Keratinocyte (primary cell): ENCODE results near the gene FKBP5. TPM values are rescaled to one million over a fixed set of nuclear protein-coding genes. Genes with fewer than 3 reads are reported as not detected.
"Not testable (repeated sequence)": the region's sequence is repeated elsewhere in the genome, so short reads cannot be mapped to it uniquely, and the experiment has no call there.

Experiments used
- DNase-seq: peaks from one replicate; pipeline ENCODE4 v3.0.0-alpha.2; 2011; ENCODE audit warnings: low read depth, missing footprints, low spot score
- FAIRE-seq: peaks from 2 replicates; lab custom pipeline; 2011; peaks lifted over from hg19 to GRCh38; lab: Jason Lieb, UNC
- H2AFZ ChIP-seq: 2 replicates; pipeline ENCODE4 v1.6.0; 2012; ENCODE audit warnings: low read length, control low read depth, inconsistent platforms; ENCODE audit not compliant: control insufficient read depth
- H3K27ac ChIP-seq: 2 replicates; pipeline ENCODE4 v1.5.1; 2011; ENCODE audit warnings: low read length; ENCODE audit not compliant: control insufficient read depth, insufficient read depth
- H3K27me3 ChIP-seq: 3 replicates; pipeline ENCODE4 v1.6.0; 2011; ENCODE audit warnings: low read length; ENCODE audit not compliant: control insufficient read depth, insufficient read depth; ENCODE audit errors: extremely low read depth
- H3K36me3 ChIP-seq, 2 experiments: 2 replicates in 1 of 2; 3 replicates in 1 of 2; pipeline ENCODE4 v1.5.1; 2011; ENCODE audit warnings: low read length in 2 of 2, mild to moderate bottlenecking in 1 of 2; ENCODE audit not compliant: control insufficient read depth in 2 of 2, insufficient read depth in 2 of 2; ENCODE audit errors: extremely low read depth in 1 of 2
- H3K4me1 ChIP-seq: 3 replicates; pipeline ENCODE4 v1.5.1; 2011; ENCODE audit warnings: low read length; ENCODE audit not compliant: control insufficient read depth, insufficient read depth; ENCODE audit errors: extremely low read depth
- H3K4me2 ChIP-seq: 3 replicates; pipeline ENCODE4 v1.6.0; 2011; ENCODE audit warnings: low read depth, low read length; ENCODE audit not compliant: control insufficient read depth, insufficient read depth; ENCODE audit errors: extremely low read depth
- H3K4me3 ChIP-seq, 3 experiments: fragments of 200-600 bp in 1 of 3; sonication (generic) in 1 of 3; 2 replicates in 2 of 3; 3 replicates in 1 of 3; pipeline ENCODE4 v1.5.1; 2011 to 2016; ENCODE audit warnings: low read length in 3 of 3, mild to moderate bottlenecking in 3 of 3, control low read depth in 2 of 3, inconsistent platforms in 1 of 3, low read depth in 1 of 3, mixed read lengths in 1 of 3, mixed run types in 1 of 3, moderate library complexity in 1 of 3; ENCODE audit not compliant: control insufficient read depth in 2 of 3, insufficient read depth in 2 of 3; ENCODE audit errors: extremely low read depth in 1 of 3
- H3K79me2 ChIP-seq: 2 replicates; pipeline ENCODE4 v1.6.0; 2012; ENCODE audit warnings: low read length; ENCODE audit not compliant: control insufficient read depth, insufficient read depth
- H3K9ac ChIP-seq: 3 replicates; pipeline ENCODE4 v1.6.0; 2011; ENCODE audit warnings: low read length; ENCODE audit not compliant: control insufficient read depth, insufficient read depth; ENCODE audit errors: extremely low read depth
- H3K9me1 ChIP-seq: 3 replicates; pipeline ENCODE4 v1.6.0; 2011; ENCODE audit warnings: low read length; ENCODE audit not compliant: control insufficient read depth, insufficient read depth; ENCODE audit errors: extremely low read depth
- H3K9me3 ChIP-seq: 2 replicates; pipeline ENCODE4 v1.5.1; 2012; ENCODE audit warnings: low read depth, low read length; ENCODE audit not compliant: control insufficient read depth
- H4K20me1 ChIP-seq: 3 replicates; pipeline ENCODE4 v1.6.0; 2011; ENCODE audit warnings: low read length; ENCODE audit not compliant: control insufficient read depth, insufficient read depth; ENCODE audit errors: extremely low read depth
- CTCF ChIP-seq, 3 experiments: IDR thresholded peaks in 1 of 3; conservative IDR thresholded peaks in 1 of 3; optimal IDR thresholded peaks in 1 of 3; 2 replicates in 2 of 3; 3 replicates in 1 of 3; pipeline versions ENCODE3 to v1.5.1; 2011; ENCODE audit warnings: low read length in 3 of 3, mild to moderate bottlenecking in 3 of 3, moderate library complexity in 2 of 3, control low read depth in 1 of 3, inconsistent platforms in 1 of 3; ENCODE audit not compliant: insufficient read depth in 2 of 3; ENCODE audit errors: extremely low read depth in 1 of 3
- EZH2 ChIP-seq: IDR thresholded peaks from one replicate; pipeline ENCODE4 v1.6.1; 2012; ENCODE audit warnings: inconsistent platforms, mild to moderate bottlenecking, low read length, moderate library complexity
- dilution Hi-C: fragments of 300-500 bp; cut with MboI; formaldehyde crosslinking; loops from one replicate; pipeline ENCODE4 v1.7.0; 2020; ENCODE audit warnings: low sequenced_read_pairs; ENCODE audit not compliant: extremely low pct_ligation_motif_present
- polyA plus RNA-seq, 5 experiments: library from polyadenylated mRNA; depleted of rRNA in 3 of 5; stranded (reverse) in 3 of 5; stranded (forward) in 1 of 5; unstranded in 1 of 5; fragments of >200 nt; gene quantifications; 1 replicate in 1 of 5; 2 replicates in 3 of 5; 3 replicates in 1 of 5; pipeline versions ENCODE4 v1.2.1 to v1.2.3, GENCODE V29; 2011 to 2012; ENCODE audit warnings: missing spikeins in 2 of 5, low read depth in 1 of 5, low replicate concordance in 1 of 5

The FKBP5 gene
- polyA plus RNA-seq, 1 donor (not counting 4 experiments of a cell fraction or from before 2014, with no cell fraction given) = 88.3 TPM

- Histone ChIP-seq H3K27ac (no peak overlapping the region), H3K27me3 (no peaks in the 10 kb centered on the region), H3K4me1 (peaks cover 28% of the 10 kb centered on the region), H3K36me3 (peaks cover 0 to 1% of the 10 kb centered on the region in 2 experiments), H2AFZ (no peak overlapping the region), H3K9ac (no peak overlapping the region), H3K9me3 (no peaks in the 10 kb centered on the region), H3K4me2 (no peak overlapping the region), H3K9me1 (peaks cover 3% of the 10 kb centered on the region), H3K4me3 (no peak overlapping the region), H3K79me2 (peaks cover 87% of the 10 kb centered on the region), H4K20me1 (no peaks in the 10 kb centered on the region)
- FAIRE-seq (no peak), DNase-seq (no peak)
- TF ChIP-seq EZH2 (no peak), CTCF (optimal IDR thresholded peaks at IDR 0.05 in 1 of 3, IDR thresholded peaks at IDR 0.05 in 1 of 3, conservative IDR thresholded peaks at IDR 0.05 in 1 of 3; ENCODE audit: extremely low read depth in 1 of 3, insufficient read depth in 2 of 3, low read length in 3 of 3) (no peak)
- dilution Hi-C loops = no loop called here
Measured at GRCh38 chr6:35673755-35674154, 15.0 kb downstream of the FKBP5 start.

GRCh38 chr6:35673284-35673666 lies 15.4 kb downstream of the FKBP5 start:
- H3K27me3 ChIP-seq, H3K9me1 ChIP-seq, H2AFZ ChIP-seq, H3K9me3 ChIP-seq, H3K27ac ChIP-seq, H3K4me2 ChIP-seq, H3K36me3 ChIP-seq, FAIRE-seq, dilution Hi-C loops, H4K20me1 ChIP-seq, H3K9ac ChIP-seq, H3K4me3 ChIP-seq, DNase-seq: not testable (repeated sequence)
- Histone ChIP-seq H3K4me1 (peaks cover 25% of the 10 kb centered on the region), H3K79me2 (peaks cover 89% of the 10 kb centered on the region)

- H3K4me2 ChIP-seq, H3K27ac ChIP-seq, FAIRE-seq, H3K4me3 ChIP-seq, dilution Hi-C loops, H3K27me3 ChIP-seq, H3K9ac ChIP-seq, H4K20me1 ChIP-seq, H3K9me3 ChIP-seq, DNase-seq, H3K36me3 ChIP-seq, H3K9me1 ChIP-seq, H2AFZ ChIP-seq: not testable (repeated sequence)
- H3K4me1 ChIP-seq = peaks cover 12% of the 10 kb centered on the region
- peaks cover 88% of the 10 kb centered on the region for H3K79me2 ChIP-seq
Measured at GRCh38 chr6:35670453-35670852, 18.3 kb downstream of the FKBP5 start.
